ENCODE results near the gene FGB.
"Not testable (repeated sequence)": the region's sequence is repeated elsewhere in the genome, so short reads cannot be mapped to it uniquely, and the experiment has no call there.

FGB gene

DNA sequence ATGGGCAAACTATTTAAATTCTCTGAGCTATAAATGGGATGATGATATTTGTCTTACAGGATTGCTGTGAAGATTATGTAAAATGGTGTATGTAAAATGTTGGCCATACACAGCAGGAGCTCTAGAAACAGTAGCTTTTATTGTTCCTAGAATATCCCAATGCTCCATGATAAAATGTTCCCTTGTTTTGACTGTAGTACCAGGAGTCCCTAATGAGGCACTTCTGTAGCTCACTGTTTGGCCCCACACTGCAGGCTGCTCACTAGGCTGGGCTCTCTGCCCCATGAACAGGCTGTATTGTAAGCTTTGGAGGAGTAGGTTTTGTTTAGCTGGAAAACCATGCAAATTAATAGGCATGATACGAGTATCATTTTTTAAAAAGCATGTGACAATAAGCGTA is 31.1 kb downstream of the FGB start:
- Histone ChIP-seq H3F3A (ENCODE audit: insufficient read depth, low read length) (no peaks in the 10 kb centered on the region), H3K9me3 (replicated peaks; ENCODE audit: insufficient read depth, low read length) (no peaks in the 10 kb centered on the region), H3K27me3 (replicated peaks; ENCODE audit: insufficient read depth, low read length) (no peaks in the 10 kb centered on the region), H3K4me2 (ENCODE audit: low read depth, low read length) (no peak overlapping the region), H3K9me2 (replicated peaks; ENCODE audit: insufficient read depth, low read length) (no peaks in the 10 kb centered on the region), H3K36me3 (replicated peaks; ENCODE audit: insufficient read depth, low read length) (no peaks in the 10 kb centered on the region), H2AFZ (ENCODE audit: low read length) (no peak overlapping the region), H4K20me1 (ENCODE audit: insufficient read depth, low read length) (no peaks in the 10 kb centered on the region), H3K4me1 (ENCODE audit: low read length) (no peaks in the 10 kb centered on the region), H3K9ac (ENCODE audit: low read length) (no peak overlapping the region), H3K4me3 (ENCODE audit: low read length) (no peak overlapping the region), H3K27ac (ENCODE audit: low read length) (no peak overlapping the region), H3K79me2 (ENCODE audit: low read length) (no peaks in the 10 kb centered on the region)
- DNase-seq: no peak
- no peak for TF ChIP-seq EZH2phosphoT487 (IDR thresholded peaks at IDR 0.05; ENCODE audit: low read length)
- TF ChIP-seq EZH2 (optimal IDR thresholded peaks at IDR 0.05; ENCODE audit: low read depth, low read length): no peak
- no peak for TF ChIP-seq CTCF (IDR thresholded peaks at IDR 0.05; ENCODE audit: low read length)

DNA sequence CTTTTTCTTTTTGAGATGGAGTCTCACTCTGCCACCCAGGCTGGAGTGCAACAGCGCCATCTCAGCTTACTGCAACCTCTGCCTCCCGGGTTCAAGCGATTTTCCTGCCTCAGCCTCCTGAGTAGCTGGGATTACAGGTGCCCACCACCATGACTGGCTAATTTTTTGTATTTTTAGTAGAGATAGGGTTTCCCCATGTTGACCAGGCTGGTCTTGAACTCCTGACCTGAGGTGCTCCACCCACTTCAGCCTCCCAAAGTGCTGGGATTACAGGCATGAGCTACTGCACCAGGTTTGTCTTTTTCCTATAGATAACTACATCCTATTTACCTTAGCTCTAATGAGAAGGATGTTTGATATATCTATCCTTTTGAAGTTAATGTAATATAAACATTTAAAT is 31.5 kb downstream of the FGB start:
- H3K4me1 ChIP-seq (ENCODE audit: low read length); H3K36me3 ChIP-seq (replicated peaks; ENCODE audit: insufficient read depth, low read length); DNase-seq; H3K4me3 ChIP-seq (ENCODE audit: low read length); H4K20me1 ChIP-seq (ENCODE audit: insufficient read depth, low read length); H3K27ac ChIP-seq (ENCODE audit: low read length); H3K79me2 ChIP-seq (ENCODE audit: low read length); H3F3A ChIP-seq (ENCODE audit: insufficient read depth, low read length); H3K9me2 ChIP-seq (replicated peaks; ENCODE audit: insufficient read depth, low read length); H3K4me2 ChIP-seq (ENCODE audit: low read depth, low read length); H3K9ac ChIP-seq (ENCODE audit: low read length); H3K9me3 ChIP-seq (replicated peaks; ENCODE audit: insufficient read depth, low read length); H2AFZ ChIP-seq (ENCODE audit: low read length); H3K27me3 ChIP-seq (replicated peaks; ENCODE audit: insufficient read depth, low read length): not testable (repeated sequence)

- DNase-seq: no peak
- Histone ChIP-seq H4K20me1 (ENCODE audit: insufficient read depth, low read length) (no peaks in the 10 kb centered on the region), H3K27ac (ENCODE audit: low read length) (no peak overlapping the region), H2AFZ (ENCODE audit: low read length) (no peak overlapping the region), H3K9me2 (replicated peaks; ENCODE audit: insufficient read depth, low read length) (no peaks in the 10 kb centered on the region), H3K27me3 (replicated peaks; ENCODE audit: insufficient read depth, low read length) (no peaks in the 10 kb centered on the region), H3K36me3 (replicated peaks; ENCODE audit: insufficient read depth, low read length) (no peaks in the 10 kb centered on the region), H3K4me3 (ENCODE audit: low read length) (no peak overlapping the region), H3K9me3 (replicated peaks; ENCODE audit: insufficient read depth, low read length) (no peaks in the 10 kb centered on the region), H3K4me2 (ENCODE audit: low read depth, low read length) (no peak overlapping the region), H3K4me1 (ENCODE audit: low read length) (no peaks in the 10 kb centered on the region), H3K79me2 (ENCODE audit: low read length) (no peaks in the 10 kb centered on the region), H3K9ac (ENCODE audit: low read length) (no peak overlapping the region), H3F3A (ENCODE audit: insufficient read depth, low read length) (no peaks in the 10 kb centered on the region)
- TF ChIP-seq EZH2phosphoT487 (IDR thresholded peaks at IDR 0.05; ENCODE audit: low read length) (no peak), CTCF (IDR thresholded peaks at IDR 0.05; ENCODE audit: low read length) (no peak), EZH2 (optimal IDR thresholded peaks at IDR 0.05; ENCODE audit: low read depth, low read length) (no peak)
Measured at GRCh38 chr4:154595807-154596206, 33.0 kb downstream of the FGB start.

- H4K20me1 ChIP-seq (ENCODE audit: insufficient read depth, low read length); H3K27me3 ChIP-seq (replicated peaks; ENCODE audit: insufficient read depth, low read length); H3K4me2 ChIP-seq (ENCODE audit: low read depth, low read length): not testable (repeated sequence)
Measured at GRCh38 chr4:154597281-154597680, 34.5 kb downstream of the FGB start.

More at GRCh38 chr4:154597281-154597680, 34.5 kb downstream of the FGB start:
- H3K9ac ChIP-seq (ENCODE audit: low read length); DNase-seq; H3K36me3 ChIP-seq (replicated peaks; ENCODE audit: insufficient read depth, low read length); H3K79me2 ChIP-seq (ENCODE audit: low read length); H3K9me3 ChIP-seq (replicated peaks; ENCODE audit: insufficient read depth, low read length); H2AFZ ChIP-seq (ENCODE audit: low read length); H3K9me2 ChIP-seq (replicated peaks; ENCODE audit: insufficient read depth, low read length); H3K4me3 ChIP-seq (ENCODE audit: low read length); H3K27ac ChIP-seq (ENCODE audit: low read length); H3F3A ChIP-seq (ENCODE audit: insufficient read depth, low read length); H3K4me1 ChIP-seq (ENCODE audit: low read length): not testable (repeated sequence)

Data from MM.1S (cell line).